H9 (cell line): Measurements from ENCODE around the gene C1QTNF6. TPM values are rescaled to one million over a fixed set of nuclear protein-coding genes. Genes with fewer than 3 reads are reported as not detected.

Source experiments
- DNase-seq: peaks from one replicate; pipeline ENCODE4 v3.0.0-alpha.2; 2017
- H2AFZ ChIP-seq: one replicate; pipeline ENCODE4 v1.6.1; 2013; ENCODE audit warnings: mild to moderate bottlenecking, low read length, control low read depth, moderate library complexity
- H2AK5ac ChIP-seq: 2 replicates; pipeline ENCODE4 v1.6.1; 2013; ENCODE audit warnings: low read length, control low read depth, mixed read lengths; ENCODE audit not compliant: insufficient read length
- H2BK120ac ChIP-seq: one replicate; pipeline ENCODE4 v1.6.1; 2013; ENCODE audit warnings: low read depth, mild to moderate bottlenecking, low read length, control low read depth, inconsistent platforms; ENCODE audit not compliant: poor library complexity, severe bottlenecking
- H2BK12ac ChIP-seq: 2 replicates; pipeline ENCODE4 v1.6.1; 2013; ENCODE audit warnings: low read length, control low read depth, mixed read lengths, low read depth; ENCODE audit not compliant: insufficient read length
- H2BK15ac ChIP-seq: 2 replicates; pipeline ENCODE4 v1.6.1; 2013; ENCODE audit warnings: low read depth, low read length, control low read depth
- H2BK20ac ChIP-seq: one replicate; pipeline ENCODE4 v1.6.1; 2013; ENCODE audit warnings: low read depth, mild to moderate bottlenecking, low read length, control low read depth, inconsistent platforms; ENCODE audit not compliant: poor library complexity, severe bottlenecking
- H2BK5ac ChIP-seq: 2 replicates; pipeline ENCODE4 v1.6.1; 2013; ENCODE audit warnings: low read length, control low read depth, mixed read lengths; ENCODE audit not compliant: insufficient read length
- H3K14ac ChIP-seq: 2 replicates; pipeline ENCODE4 v1.6.1; 2013; ENCODE audit warnings: low read length, control low read depth; ENCODE audit not compliant: insufficient read depth
- H3K18ac ChIP-seq: 2 replicates; pipeline ENCODE4 v1.6.1; 2013; ENCODE audit warnings: low read depth, mild to moderate bottlenecking, mixed read lengths, low read length, control low read depth; ENCODE audit not compliant: insufficient read length
- H3K23ac ChIP-seq: 2 replicates; pipeline ENCODE4 v1.6.1; 2013; ENCODE audit warnings: low read length, control low read depth, mixed read lengths, low read depth; ENCODE audit not compliant: insufficient read length
- H3K23me2 ChIP-seq: 2 replicates; pipeline ENCODE4 v1.6.1; 2013; ENCODE audit warnings: low read depth, mild to moderate bottlenecking, mixed read lengths, low read length, control low read depth; ENCODE audit not compliant: insufficient read length, poor library complexity, severe bottlenecking
- H3K27ac ChIP-seq: 2 replicates; pipeline ENCODE4 v1.5.1; 2013; ENCODE audit warnings: low read length, control low read depth, mixed read lengths, low read depth; ENCODE audit not compliant: insufficient read length
- H3K27me3 ChIP-seq: 2 replicates; pipeline ENCODE4 v1.6.1; 2013; ENCODE audit warnings: low read length, control low read depth, inconsistent platforms; ENCODE audit not compliant: insufficient read depth
- H3K4ac ChIP-seq: 2 replicates; pipeline ENCODE4 v1.6.1; 2013; ENCODE audit warnings: low read depth, mild to moderate bottlenecking, control low read depth, inconsistent platforms, low read length, moderate library complexity
- H3K4me1 ChIP-seq: 2 replicates; pipeline ENCODE4 v1.6.1; 2013; ENCODE audit warnings: low read length, control low read depth, inconsistent platforms; ENCODE audit not compliant: insufficient read depth
- H3K4me2 ChIP-seq: 2 replicates; pipeline ENCODE4 v1.6.1; 2013; ENCODE audit warnings: low read length, control low read depth, mixed read lengths; ENCODE audit not compliant: insufficient read length, insufficient read depth
- H3K56ac ChIP-seq: 2 replicates; pipeline ENCODE4 v1.6.1; 2013; ENCODE audit warnings: low read depth, mild to moderate bottlenecking, mixed read lengths, low read length, control low read depth; ENCODE audit not compliant: insufficient read length
- H3K79me1 ChIP-seq: 2 replicates; pipeline ENCODE4 v1.6.1; 2013; ENCODE audit warnings: low read depth, mild to moderate bottlenecking, moderate library complexity, low read length, control low read depth, inconsistent platforms; ENCODE audit not compliant: insufficient read depth, poor library complexity, severe bottlenecking
- H3K79me2 ChIP-seq: 2 replicates; pipeline ENCODE4 v1.6.1; 2013; ENCODE audit warnings: low read length, control low read depth, inconsistent platforms; ENCODE audit not compliant: insufficient read depth
- H3K9ac ChIP-seq: 2 replicates; pipeline ENCODE4 v1.6.1; 2013; ENCODE audit warnings: low read length, control low read depth, mixed read lengths; ENCODE audit not compliant: insufficient read length; ENCODE audit errors: extremely low read depth
- H3K9me3 ChIP-seq: one replicate; pipeline ENCODE4 v1.6.1; 2013; ENCODE audit warnings: low read depth, low read length, inconsistent platforms; ENCODE audit not compliant: control insufficient read depth
- H3T11ph ChIP-seq: one replicate; pipeline ENCODE4 v1.6.1; 2013; ENCODE audit warnings: mild to moderate bottlenecking, low read length, control low read depth, inconsistent platforms
- H4K20me1 ChIP-seq: one replicate; pipeline ENCODE4 v1.6.1; 2013; ENCODE audit not compliant: control insufficient read depth, insufficient read length, insufficient read depth
- H4K5ac ChIP-seq: 2 replicates; pipeline ENCODE4 v1.6.1; 2013; ENCODE audit warnings: low read depth, mild to moderate bottlenecking, mixed read lengths, low read length, control low read depth; ENCODE audit not compliant: insufficient read length
- H4K8ac ChIP-seq: replicated peaks from 2 replicates; pipeline ENCODE4 v1.6.1; 2013; ENCODE audit warnings: low read length, control low read depth, mixed read lengths, low read depth; ENCODE audit not compliant: insufficient read length
- H4K91ac ChIP-seq: 2 replicates; pipeline ENCODE4 v1.6.1; 2013; ENCODE audit warnings: low read depth, mild to moderate bottlenecking, moderate library complexity, mixed read lengths, low read length, control low read depth; ENCODE audit not compliant: insufficient read length
- H3K27ac Mint-ChIP-seq, 3 experiments: 2 replicates in 2 of 3; 3 replicates in 1 of 3; pipeline ENCODE4 v1.8.0; 2020 to 2021; ENCODE audit warnings: mixed read lengths in 3 of 3, mild to moderate bottlenecking in 1 of 3, moderate library complexity in 1 of 3
- H3K27me3 Mint-ChIP-seq: 2 replicates; pipeline ENCODE4 v1.8.0; 2021; ENCODE audit warnings: low read depth, mild to moderate bottlenecking, moderate library complexity, mixed read lengths
- H3K36me3 Mint-ChIP-seq, 3 experiments: 2 replicates in 2 of 3; 3 replicates in 1 of 3; pipeline ENCODE4 v1.8.0; 2020 to 2021; ENCODE audit warnings: low read depth in 3 of 3, mixed read lengths in 3 of 3; ENCODE audit not compliant: insufficient read depth in 1 of 3
- H3K4me1 Mint-ChIP-seq, 2 experiments: 2 replicates each; pipeline ENCODE4 v1.8.0; 2020; ENCODE audit warnings: mixed read lengths in 2 of 2
- H3K4me3 Mint-ChIP-seq, 2 experiments: 2 replicates in 1 of 2; 3 replicates in 1 of 2; pipeline ENCODE4 v1.8.0; 2020 to 2021; ENCODE audit warnings: mild to moderate bottlenecking in 2 of 2, mixed read lengths in 2 of 2, moderate library complexity in 1 of 2
- H3K9me3 Mint-ChIP-seq, 2 experiments: 2 replicates in 1 of 2; 3 replicates in 1 of 2; pipeline ENCODE4 v1.8.0; 2020; ENCODE audit warnings: mild to moderate bottlenecking in 2 of 2, mixed read lengths in 2 of 2, moderate library complexity in 1 of 2
- CTCF ChIP-seq: fragments of 200-600 bp; sonication (generic); conservative IDR thresholded peaks from 3 replicates; pipeline ENCODE4 v1.8.0; 2021; ENCODE audit warnings: antibody characterized with exemption, mild to moderate bottlenecking
- WGBS: extraction: QIAGEN DNeasy Blood & Tissue Kit; methylation state at CpG from one replicate; pipeline ENCODE4 v1.1.7; 2013; ENCODE audit warnings: missing lambda C conversion rate, low lambda C conversion rate, mixed read lengths; ENCODE audit not compliant: insufficient read length; ENCODE audit errors: extremely low coverage; 5-methylcytosine and 5-hydroxymethylcytosine counted together
- total RNA-seq: library from RNA; stranded (reverse); gene quantifications from 2 replicates; pipeline ENCODE4 v1.2.1, GENCODE V29; 2021

The C1QTNF6 gene
- total RNA-seq, 1 experiment from 2014 or later, result 5.0 TPM

DNA sequence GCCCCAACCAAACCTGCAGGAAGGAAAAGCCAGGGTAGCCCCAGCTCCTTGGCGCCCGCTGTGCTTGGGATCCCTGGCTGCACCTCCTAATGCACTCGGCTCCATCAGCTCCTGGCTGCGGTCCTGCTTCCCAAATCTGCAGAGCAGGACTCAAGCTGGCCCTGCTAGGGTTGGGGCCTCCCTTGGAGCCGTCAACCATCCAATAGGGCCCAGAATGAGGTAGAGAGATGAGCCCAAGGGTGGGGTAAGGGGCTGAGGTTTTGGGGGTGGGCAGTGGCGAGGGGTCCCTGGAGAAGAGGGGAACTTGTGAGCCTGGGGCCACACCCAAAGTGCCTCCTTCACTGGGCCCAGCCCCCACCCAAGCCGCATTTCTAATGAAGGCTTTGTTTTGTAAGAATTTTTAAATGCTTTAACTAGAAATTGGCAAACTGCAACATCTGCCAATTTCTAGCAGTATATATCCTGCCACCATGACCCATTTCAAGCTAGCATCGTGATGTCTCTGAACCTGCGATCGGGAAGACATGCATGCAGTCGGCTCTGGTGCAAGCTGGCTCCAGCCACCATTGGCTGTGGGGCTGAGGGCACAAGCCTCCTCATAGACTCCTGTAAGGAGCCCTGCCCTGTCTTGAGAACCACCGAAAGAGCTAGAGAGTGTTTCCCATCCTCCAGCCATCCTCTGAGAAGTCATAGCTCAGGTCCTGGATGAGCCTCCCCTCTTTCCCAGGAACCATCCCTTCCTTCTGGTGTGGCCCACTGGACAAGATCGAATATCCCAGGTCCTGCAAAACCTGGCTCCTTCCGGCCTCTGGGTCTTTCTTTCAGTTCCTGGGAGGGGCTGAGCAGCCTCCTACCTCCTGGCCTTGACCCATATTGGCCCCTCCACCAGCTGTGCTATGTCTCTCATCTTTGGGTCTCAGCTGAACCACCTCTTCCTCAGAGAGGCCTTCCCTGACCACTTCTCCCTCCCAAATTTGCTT, 15.5 kb downstream of the C1QTNF6 start:
- H3K36me3 Mint-ChIP-seq, result no peaks in the 10 kb centered on the region
- no peak for TF ChIP-seq CTCF
- H3K27ac Mint-ChIP-seq, result no peak overlapping the region; a peak in 1 of 7 replicates
- H3K9me3 Mint-ChIP-seq, result no peaks in the 10 kb centered on the region; a peak in 2 of 5 replicates
- H2AFZ ChIP-seq, result no peak overlapping the region
- H3K56ac ChIP-seq, result no peak overlapping the region
- peaks cover 53% of the 10 kb centered on the region for H3K27me3 Mint-ChIP-seq
- no peak overlapping the region for H2BK15ac ChIP-seq
- H2BK120ac ChIP-seq, result no peak overlapping the region
- WGBS, result no CpG with 5 or more reads among the region's 14 CpGs
- H3K27me3 ChIP-seq, result no peaks in the 10 kb centered on the region
- H4K5ac ChIP-seq, result no peak overlapping the region
- no peak overlapping the region for H4K91ac ChIP-seq
- H3K79me2 ChIP-seq, result no peaks in the 10 kb centered on the region
- no peak overlapping the region for H3K4me2 ChIP-seq
- H3K23me2 ChIP-seq, result no peaks in the 10 kb centered on the region
- H4K20me1 ChIP-seq, result no peaks in the 10 kb centered on the region
- no peak overlapping the region for H2AK5ac ChIP-seq
- DNase-seq, result no peak
- peak overlapping the region in 1 of 2 experiments; percentile 19; a peak in 1 of 5 replicates for H3K4me3 Mint-ChIP-seq
- H3K9me3 ChIP-seq, result no peaks in the 10 kb centered on the region
- H3K4ac ChIP-seq, result no peak overlapping the region
- H2BK5ac ChIP-seq, result no peak overlapping the region
- H3K4me1 Mint-ChIP-seq, result peaks cover 29 to 43% of the 10 kb centered on the region in 2 experiments
- no peak overlapping the region for H3K9ac ChIP-seq
- no peaks in the 10 kb centered on the region for H3K79me1 ChIP-seq
- no peak overlapping the region for H4K8ac ChIP-seq
- no peak overlapping the region for H2BK20ac ChIP-seq
- no peak overlapping the region; the same call in 1 of the 2 replicates for H3K14ac ChIP-seq
- H2BK12ac ChIP-seq, result no peak overlapping the region
- no peak overlapping the region for H3K18ac ChIP-seq
- H3K27ac ChIP-seq, result no peak overlapping the region
- H3K23ac ChIP-seq, result no peak overlapping the region
- H3T11ph ChIP-seq, result no peak overlapping the region
- H3K4me1 ChIP-seq, result no peaks in the 10 kb centered on the region
